ENCODE data around the gene C1orf198. TPM values are rescaled to one million over a fixed set of nuclear protein-coding genes. Genes with fewer than 3 reads are reported as not detected.

Gene C1orf198
- polyA plus RNA-seq, 2 donors, result 7.8 to 10.0 TPM

- Histone ChIP-seq H3K4me1 (ENCODE audit: control insufficient read depth in 2 of 2, insufficient read depth in 2 of 2, low read length in 1 of 2) (peaks cover 0 to 3% of the 10 kb centered on the region in 2 donors), H3K36me3 (ENCODE audit: control insufficient read depth in 2 of 2, insufficient read depth in 2 of 2, low read length in 1 of 2) (no peaks in the 10 kb centered on the region), H3K27ac (ENCODE audit: low read depth in 2 of 2, low read length in 1 of 2) (no peak overlapping the region), H3K4me3 (ENCODE audit: low read depth in 1 of 2, low read length in 2 of 2) (no peak overlapping the region), H3K9me3 (ENCODE audit: control insufficient read depth in 2 of 2, insufficient read depth in 1 of 2, low read depth in 1 of 2, low read length in 1 of 2) (no peaks in the 10 kb centered on the region), H3K27me3 (ENCODE audit: control insufficient read depth in 1 of 2, insufficient read depth in 2 of 2, low read length in 2 of 2) (no peaks in the 10 kb centered on the region)
- 67 to 79% methylated on average over 13 of the region's 13 CpGs for WGBS, 2 donors
These were observed 46.2 kb downstream of the C1orf198 start for GRCh38 chr1:230822092-230822581.

- H3K27ac ChIP-seq (ENCODE audit: low read depth in 2 of 2, low read length in 1 of 2), result no peak overlapping the region
- H3K36me3 ChIP-seq (ENCODE audit: control insufficient read depth in 2 of 2, insufficient read depth in 2 of 2, low read length in 1 of 2), result no peaks in the 10 kb centered on the region
- no peak overlapping the region for H3K4me3 ChIP-seq (ENCODE audit: low read depth in 1 of 2, low read length in 2 of 2)
- H3K27me3 ChIP-seq (ENCODE audit: control insufficient read depth in 1 of 2, insufficient read depth in 2 of 2, low read length in 2 of 2), result no peaks in the 10 kb centered on the region
- WGBS, 2 donors, result 73 to 74% methylated on average over 4 of the region's 4 CpGs
- H3K4me1 ChIP-seq (ENCODE audit: control insufficient read depth in 2 of 2, insufficient read depth in 2 of 2, low read length in 1 of 2), result peaks cover 0 to 3% of the 10 kb centered on the region in 2 donors
- no peaks in the 10 kb centered on the region for H3K9me3 ChIP-seq (ENCODE audit: control insufficient read depth in 2 of 2, insufficient read depth in 1 of 2, low read depth in 1 of 2, low read length in 1 of 2)
These were observed 47.0 kb downstream of the C1orf198 start for GRCh38 chr1:230821346-230821745.

DNA sequence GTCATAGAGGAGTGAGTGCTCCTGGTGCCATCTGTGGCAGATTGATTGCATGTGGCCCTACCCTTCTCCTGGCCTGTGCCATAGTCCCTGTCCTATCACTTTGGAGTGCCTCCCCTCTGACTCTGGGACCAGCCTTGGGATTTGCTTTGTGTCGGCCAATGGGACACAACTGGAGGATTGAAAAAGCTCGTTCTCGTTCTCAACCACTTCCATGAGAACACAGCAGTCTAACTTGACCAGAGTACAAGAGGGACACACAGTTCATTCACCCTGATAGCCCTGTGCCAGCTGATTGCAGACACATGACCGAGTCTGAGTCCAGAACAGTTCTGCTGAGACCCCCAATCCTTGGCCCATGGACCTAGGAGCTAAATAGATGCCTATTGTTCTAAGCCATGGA, 47.8 kb downstream of the C1orf198 start:
- H3K9me3 ChIP-seq (ENCODE audit: control insufficient read depth in 2 of 2, insufficient read depth in 1 of 2, low read depth in 1 of 2, low read length in 1 of 2), result no peaks in the 10 kb centered on the region
- no peak overlapping the region for H3K27ac ChIP-seq (ENCODE audit: low read depth in 2 of 2, low read length in 1 of 2)
- 88 to 89% methylated on average over 4 of the region's 4 CpGs for WGBS, 2 donors
- peaks cover 0 to 3% of the 10 kb centered on the region in 2 donors for H3K4me1 ChIP-seq (ENCODE audit: control insufficient read depth in 2 of 2, insufficient read depth in 2 of 2, low read length in 1 of 2)
- no peaks in the 10 kb centered on the region for H3K36me3 ChIP-seq (ENCODE audit: control insufficient read depth in 2 of 2, insufficient read depth in 2 of 2, low read length in 1 of 2)
- H3K27me3 ChIP-seq (ENCODE audit: control insufficient read depth in 1 of 2, insufficient read depth in 2 of 2, low read length in 2 of 2), result no peaks in the 10 kb centered on the region
- no peak overlapping the region for H3K4me3 ChIP-seq (ENCODE audit: low read depth in 1 of 2, low read length in 2 of 2)

DNA sequence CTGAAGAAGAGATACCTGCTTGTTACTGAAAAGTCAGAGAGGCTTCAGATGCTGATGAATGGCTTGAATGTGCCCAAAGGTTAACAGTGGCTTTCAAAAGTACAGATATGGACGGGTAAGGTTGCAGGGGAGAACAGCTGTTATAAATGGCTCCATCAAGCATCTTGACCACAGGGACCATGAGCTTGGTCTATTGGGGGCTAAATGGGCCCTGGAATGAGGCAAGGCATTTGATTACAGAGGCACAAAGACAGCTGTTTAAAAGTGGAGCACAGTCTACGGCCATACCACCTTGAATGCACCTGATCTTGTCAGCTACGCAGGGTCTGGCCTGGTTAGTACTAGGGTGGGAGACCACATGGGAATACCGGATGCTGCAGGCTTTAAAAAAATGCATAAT, 48.3 kb downstream of the C1orf198 start:
- H3K9me3 ChIP-seq (ENCODE audit: control insufficient read depth in 2 of 2, insufficient read depth in 1 of 2, low read depth in 1 of 2, low read length in 1 of 2), result no peaks in the 10 kb centered on the region
- H3K36me3 ChIP-seq (ENCODE audit: control insufficient read depth in 2 of 2, insufficient read depth in 2 of 2, low read length in 1 of 2), result no peaks in the 10 kb centered on the region
- 91 to 95% methylated on average over 4 of the region's 4 CpGs for WGBS, 2 donors
- H3K4me1 ChIP-seq (ENCODE audit: control insufficient read depth in 2 of 2, insufficient read depth in 2 of 2, low read length in 1 of 2), result peaks cover 0 to 3% of the 10 kb centered on the region in 2 donors
- H3K27ac ChIP-seq (ENCODE audit: low read depth in 2 of 2, low read length in 1 of 2), result no peak overlapping the region
- no peak overlapping the region for H3K4me3 ChIP-seq (ENCODE audit: low read depth in 1 of 2, low read length in 2 of 2)
- H3K27me3 ChIP-seq (ENCODE audit: control insufficient read depth in 1 of 2, insufficient read depth in 2 of 2, low read length in 2 of 2), result no peaks in the 10 kb centered on the region

DNA sequence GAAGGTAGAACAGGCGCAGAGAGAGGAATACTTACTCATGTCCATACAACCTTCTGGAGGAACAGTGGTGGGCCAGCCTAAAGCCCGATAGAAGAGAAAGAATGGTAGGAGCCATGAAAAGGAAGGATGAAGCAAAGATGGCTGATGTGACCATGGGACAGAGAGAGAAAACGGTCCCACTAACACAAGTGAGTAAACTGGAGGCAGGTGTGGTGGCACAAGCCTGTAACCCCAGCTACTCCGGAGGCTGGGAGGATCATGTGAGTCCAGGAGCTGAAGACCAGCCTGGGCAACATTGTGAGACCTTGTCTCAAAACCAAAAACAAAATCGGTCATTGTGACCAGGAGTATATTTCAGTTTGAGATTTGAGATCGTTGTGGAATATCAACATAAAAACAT, 49.4 kb downstream of the C1orf198 start:
- Histone ChIP-seq H3K27ac (ENCODE audit: low read depth in 2 of 2, low read length in 1 of 2) (no peak overlapping the region), H3K36me3 (ENCODE audit: control insufficient read depth in 2 of 2, insufficient read depth in 2 of 2, low read length in 1 of 2) (no peaks in the 10 kb centered on the region), H3K4me1 (ENCODE audit: control insufficient read depth in 2 of 2, insufficient read depth in 2 of 2, low read length in 1 of 2) (no peaks in the 10 kb centered on the region), H3K4me3 (ENCODE audit: low read depth in 1 of 2, low read length in 2 of 2) (no peak overlapping the region), H3K9me3 (ENCODE audit: control insufficient read depth in 2 of 2, insufficient read depth in 1 of 2, low read depth in 1 of 2, low read length in 1 of 2) (no peaks in the 10 kb centered on the region), H3K27me3 (ENCODE audit: control insufficient read depth in 1 of 2, insufficient read depth in 2 of 2, low read length in 2 of 2) (no peaks in the 10 kb centered on the region)
- 90 to 94% methylated on average over 6 of the region's 6 CpGs for WGBS, 2 donors

DNA sequence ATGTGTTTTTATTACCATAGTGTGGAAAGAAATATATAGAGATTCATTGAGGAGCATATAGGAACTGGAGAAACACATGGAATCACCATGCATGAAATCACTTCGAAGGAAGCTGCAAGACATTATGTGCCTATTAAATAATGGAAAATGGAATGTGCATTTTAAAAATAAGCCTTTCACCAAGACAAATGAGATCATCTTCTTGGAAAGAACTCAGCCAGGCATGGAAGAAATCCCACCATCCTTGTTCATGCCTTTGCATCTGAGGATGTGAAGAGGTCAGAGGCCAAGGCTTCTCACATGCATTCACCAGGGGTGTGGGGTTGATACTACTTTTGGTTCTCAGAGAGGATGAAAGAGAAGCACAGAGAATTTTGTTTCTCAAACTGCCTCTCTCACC, 50.0 kb downstream of the C1orf198 start:
- no peaks in the 10 kb centered on the region for H3K9me3 ChIP-seq (ENCODE audit: control insufficient read depth in 2 of 2, insufficient read depth in 1 of 2, low read depth in 1 of 2, low read length in 1 of 2)
- H3K4me1 ChIP-seq (ENCODE audit: control insufficient read depth in 2 of 2, insufficient read depth in 2 of 2, low read length in 1 of 2), result no peaks in the 10 kb centered on the region
- WGBS, 2 donors, result 71 to 77% methylated on average over 1 of the region's 1 CpG
- H3K36me3 ChIP-seq (ENCODE audit: control insufficient read depth in 2 of 2, insufficient read depth in 2 of 2, low read length in 1 of 2), result no peaks in the 10 kb centered on the region
- H3K27me3 ChIP-seq (ENCODE audit: control insufficient read depth in 1 of 2, insufficient read depth in 2 of 2, low read length in 2 of 2), result no peaks in the 10 kb centered on the region
- no peak overlapping the region for H3K27ac ChIP-seq (ENCODE audit: low read depth in 2 of 2, low read length in 1 of 2)
- H3K4me3 ChIP-seq (ENCODE audit: low read depth in 1 of 2, low read length in 2 of 2), result no peak overlapping the region

DNA sequence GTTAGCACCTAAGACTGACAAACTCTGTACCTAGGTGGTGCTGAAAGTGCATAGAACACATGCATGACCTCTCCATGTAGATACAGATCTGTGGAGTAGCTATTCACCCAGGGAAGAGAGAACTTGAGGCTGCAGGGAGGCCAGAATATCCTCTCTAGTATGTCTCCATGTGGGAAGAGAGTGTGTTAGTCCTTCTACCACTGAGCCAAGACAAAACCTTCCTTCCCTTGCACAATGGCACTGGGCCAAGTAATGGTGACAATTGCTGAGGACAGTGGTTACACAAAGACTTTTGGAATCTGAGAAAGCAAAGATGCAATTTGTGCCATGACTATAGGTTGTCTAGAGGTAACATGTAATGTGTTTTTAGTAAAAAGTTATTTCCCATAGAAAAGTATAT, 52.3 kb downstream of the C1orf198 start:
- Histone ChIP-seq H3K36me3 (ENCODE audit: control insufficient read depth in 2 of 2, insufficient read depth in 2 of 2, low read length in 1 of 2) (no peaks in the 10 kb centered on the region), H3K9me3 (ENCODE audit: control insufficient read depth in 2 of 2, insufficient read depth in 1 of 2, low read depth in 1 of 2, low read length in 1 of 2) (no peaks in the 10 kb centered on the region)

GRCh38 chr1:230814949-230815692, 53.2 kb downstream of the C1orf198 start:
- WGBS, 2 donors, result 58 to 64% methylated on average over 3 of the region's 3 CpGs
- no peak overlapping the region for H3K4me3 ChIP-seq (ENCODE audit: low read depth in 1 of 2, low read length in 2 of 2)
- no peaks in the 10 kb centered on the region for H3K27me3 ChIP-seq (ENCODE audit: control insufficient read depth in 1 of 2, insufficient read depth in 2 of 2, low read length in 2 of 2)
- no peaks in the 10 kb centered on the region for H3K4me1 ChIP-seq (ENCODE audit: control insufficient read depth in 2 of 2, insufficient read depth in 2 of 2, low read length in 1 of 2)
- H3K27ac ChIP-seq (ENCODE audit: low read depth in 2 of 2, low read length in 1 of 2), result no peak overlapping the region
- H3K9me3 ChIP-seq (ENCODE audit: control insufficient read depth in 2 of 2, insufficient read depth in 1 of 2, low read depth in 1 of 2, low read length in 1 of 2), result no peaks in the 10 kb centered on the region
- H3K36me3 ChIP-seq (ENCODE audit: control insufficient read depth in 2 of 2, insufficient read depth in 2 of 2, low read length in 1 of 2), result no peaks in the 10 kb centered on the region

More for the DNA sequence above, 52.3 kb downstream of the C1orf198 start:
- H3K4me1 ChIP-seq (ENCODE audit: control insufficient read depth in 2 of 2, insufficient read depth in 2 of 2, low read length in 1 of 2), result no peaks in the 10 kb centered on the region
- H3K27ac ChIP-seq (ENCODE audit: low read depth in 2 of 2, low read length in 1 of 2), result no peak overlapping the region
- no peaks in the 10 kb centered on the region for H3K27me3 ChIP-seq (ENCODE audit: control insufficient read depth in 1 of 2, insufficient read depth in 2 of 2, low read length in 2 of 2)
- no peak overlapping the region for H3K4me3 ChIP-seq (ENCODE audit: low read depth in 1 of 2, low read length in 2 of 2)

- Histone ChIP-seq H3K27me3 (ENCODE audit: control insufficient read depth in 1 of 2, insufficient read depth in 2 of 2, low read length in 2 of 2) (no peaks in the 10 kb centered on the region), H3K36me3 (ENCODE audit: control insufficient read depth in 2 of 2, insufficient read depth in 2 of 2, low read length in 1 of 2) (no peaks in the 10 kb centered on the region)
These were observed 55.8 kb downstream of the C1orf198 start for GRCh38 chr1:230812568-230812967.

More at GRCh38 chr1:230812568-230812967, 55.8 kb downstream of the C1orf198 start:
- H3K4me3 ChIP-seq (ENCODE audit: low read depth in 1 of 2, low read length in 2 of 2), result no peak overlapping the region
- H3K4me1 ChIP-seq (ENCODE audit: control insufficient read depth in 2 of 2, insufficient read depth in 2 of 2, low read length in 1 of 2), result no peaks in the 10 kb centered on the region
- H3K9me3 ChIP-seq (ENCODE audit: control insufficient read depth in 2 of 2, insufficient read depth in 1 of 2, low read depth in 1 of 2, low read length in 1 of 2), result no peaks in the 10 kb centered on the region
- 91 to 96% methylated on average over 2 of the region's 2 CpGs for WGBS, 2 donors
- H3K27ac ChIP-seq (ENCODE audit: low read depth in 2 of 2, low read length in 1 of 2), result no peak overlapping the region

All from esophagus (tissue), 2 donors.